Measurements from ENCODE around the gene KCNH2.

KCNH2 gene

DNA sequence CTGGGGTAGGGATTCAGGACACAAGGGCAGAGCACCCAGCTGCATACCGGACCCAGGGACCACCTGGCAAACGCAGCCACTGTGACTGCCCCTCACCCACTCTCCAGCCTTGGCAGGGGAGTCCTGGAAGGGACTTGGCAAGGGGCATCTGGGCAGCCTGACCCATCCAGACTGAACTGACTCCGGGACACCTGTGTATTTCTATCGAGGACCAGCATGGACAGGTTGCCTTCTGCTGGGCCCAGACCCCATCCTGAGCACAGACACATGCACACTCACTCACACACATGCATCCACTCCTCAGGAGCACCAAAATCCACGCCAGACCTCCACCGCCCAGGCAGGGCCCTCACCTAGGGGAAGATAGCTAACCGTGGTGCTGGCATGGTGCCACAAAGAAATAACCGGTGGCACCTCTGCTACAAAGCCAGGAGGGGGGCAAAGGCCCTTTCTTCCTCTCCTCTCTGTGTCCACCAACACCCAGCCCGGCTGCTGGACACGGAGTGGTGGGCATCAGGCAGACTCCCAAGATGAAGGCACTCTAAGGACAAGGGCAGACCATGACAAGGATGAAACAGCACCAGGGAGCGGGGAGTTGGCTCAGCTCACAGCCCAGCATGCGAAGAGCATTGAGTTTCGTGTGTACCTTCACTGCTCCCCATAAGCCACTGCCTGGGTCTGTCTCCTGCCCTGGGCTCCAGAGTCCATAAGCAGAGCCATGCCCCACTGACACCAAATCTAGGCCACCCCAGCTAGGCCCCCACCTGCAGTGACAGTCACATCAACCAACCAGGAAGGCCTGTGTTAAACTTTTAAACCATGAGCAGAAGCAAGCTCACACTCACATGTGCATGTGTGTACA is 35.3 kb downstream of the KCNH2 start:
- Histone ChIP-seq H3K36me3 (ENCODE audit: low read length) (no peaks in the 10 kb centered on the region), H3K9me3 (ENCODE audit: insufficient read depth, low read length) (no peaks in the 10 kb centered on the region), H3K27ac (ENCODE audit: low read depth, low read length) (no peak overlapping the region), H3K4me2 (ENCODE audit: low read depth, low read length, poor library complexity, severe bottlenecking) (no peak overlapping the region), H4K20me1 (ENCODE audit: low read depth, low read length) (no peaks in the 10 kb centered on the region), H2AFZ (ENCODE audit: low read depth, low read length, severe bottlenecking) (no peak overlapping the region), H3K9ac (ENCODE audit: low read length) (no peak overlapping the region), H3K9me2 (replicated peaks; ENCODE audit: insufficient read depth, low read length) (no peaks in the 10 kb centered on the region), H3K4me3 (ENCODE audit: insufficient read depth, low read length, poor library complexity, severe bottlenecking) (no peak overlapping the region), H3K27me3 (ENCODE audit: low read length) (no peaks in the 10 kb centered on the region), H3F3A (ENCODE audit: insufficient read depth) (no peaks in the 10 kb centered on the region), H3K79me2 (ENCODE audit: insufficient read depth, low read length) (no peaks in the 10 kb centered on the region)
- TF ChIP-seq, protein P1, sequence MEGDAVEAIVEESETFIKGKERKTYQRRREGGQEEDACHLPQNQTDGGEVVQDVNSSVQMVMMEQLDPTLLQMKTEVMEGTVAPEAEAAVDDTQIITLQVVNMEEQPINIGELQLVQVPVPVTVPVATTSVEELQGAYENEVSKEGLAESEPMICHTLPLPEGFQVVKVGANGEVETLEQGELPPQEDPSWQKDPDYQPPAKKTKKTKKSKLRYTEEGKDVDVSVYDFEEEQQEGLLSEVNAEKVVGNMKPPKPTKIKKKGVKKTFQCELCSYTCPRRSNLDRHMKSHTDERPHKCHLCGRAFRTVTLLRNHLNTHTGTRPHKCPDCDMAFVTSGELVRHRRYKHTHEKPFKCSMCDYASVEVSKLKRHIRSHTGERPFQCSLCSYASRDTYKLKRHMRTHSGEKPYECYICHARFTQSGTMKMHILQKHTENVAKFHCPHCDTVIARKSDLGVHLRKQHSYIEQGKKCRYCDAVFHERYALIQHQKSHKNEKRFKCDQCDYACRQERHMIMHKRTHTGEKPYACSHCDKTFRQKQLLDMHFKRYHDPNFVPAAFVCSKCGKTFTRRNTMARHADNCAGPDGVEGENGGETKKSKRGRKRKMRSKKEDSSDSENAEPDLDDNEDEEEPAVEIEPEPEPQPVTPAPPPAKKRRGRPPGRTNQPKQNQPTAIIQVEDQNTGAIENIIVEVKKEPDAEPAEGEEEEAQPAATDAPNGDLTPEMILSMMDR (IDR thresholded peaks at IDR 0.05; ENCODE audit: insufficient read depth, low read length, poor library complexity, severe bottlenecking), result no peak
- TF ChIP-seq EZH2phosphoT487 (conservative IDR thresholded peaks at IDR 0.05; ENCODE audit: low read length), result no peak

DNA sequence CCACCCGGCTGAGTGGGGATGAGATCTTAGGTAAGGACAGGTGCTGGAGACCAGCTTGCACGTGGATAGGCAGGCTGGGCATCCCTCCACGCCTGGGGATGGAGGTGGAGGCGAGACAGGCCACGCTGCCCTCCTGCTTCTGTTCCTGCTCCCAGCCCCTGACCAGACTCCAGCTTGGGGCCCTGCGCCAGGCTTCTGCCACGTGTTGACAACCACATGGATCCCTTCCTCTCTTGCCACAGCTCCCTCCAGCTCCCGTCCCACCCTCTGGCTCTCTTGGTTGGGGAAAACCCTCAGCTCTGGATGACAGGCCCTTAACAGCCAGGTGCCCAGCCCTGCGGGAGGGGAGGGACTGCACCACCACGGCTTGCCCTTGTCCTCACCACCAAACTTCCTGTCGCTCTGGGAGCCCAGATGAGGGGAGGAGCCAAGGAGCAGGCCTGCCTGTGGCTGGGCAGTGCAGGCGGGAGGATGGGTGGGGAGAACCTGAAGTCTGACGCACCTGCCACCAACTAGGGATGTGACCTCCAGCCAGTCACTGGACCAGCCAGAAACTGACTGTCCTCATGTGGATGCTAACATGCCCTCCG is 36.0 kb downstream of the KCNH2 start:
- no peaks in the 10 kb centered on the region for H4K20me1 ChIP-seq (ENCODE audit: low read depth, low read length)
- H3K9me3 ChIP-seq (ENCODE audit: insufficient read depth, low read length), result no peaks in the 10 kb centered on the region
- H3F3A ChIP-seq (ENCODE audit: insufficient read depth), result no peaks in the 10 kb centered on the region
- TF ChIP-seq, protein P1 (IDR thresholded peaks at IDR 0.05; ENCODE audit: insufficient read depth, low read length, poor library complexity, severe bottlenecking), result no peak
- no peak for TF ChIP-seq EZH2phosphoT487 (conservative IDR thresholded peaks at IDR 0.05; ENCODE audit: low read length)
- no peak overlapping the region for H2AFZ ChIP-seq (ENCODE audit: low read depth, low read length, severe bottlenecking)
- H3K27me3 ChIP-seq (ENCODE audit: low read length), result no peaks in the 10 kb centered on the region
- no peak overlapping the region for H3K4me3 ChIP-seq (ENCODE audit: insufficient read depth, low read length, poor library complexity, severe bottlenecking)
- H3K9ac ChIP-seq (ENCODE audit: low read length), result no peak overlapping the region
- H3K36me3 ChIP-seq (ENCODE audit: low read length), result no peaks in the 10 kb centered on the region
- H3K4me2 ChIP-seq (ENCODE audit: low read depth, low read length, poor library complexity, severe bottlenecking), result no peak overlapping the region
- H3K79me2 ChIP-seq (ENCODE audit: insufficient read depth, low read length), result no peaks in the 10 kb centered on the region
- no peak overlapping the region for H3K27ac ChIP-seq (ENCODE audit: low read depth, low read length)
- no peaks in the 10 kb centered on the region for H3K9me2 ChIP-seq (replicated peaks; ENCODE audit: insufficient read depth, low read length)

DNA sequence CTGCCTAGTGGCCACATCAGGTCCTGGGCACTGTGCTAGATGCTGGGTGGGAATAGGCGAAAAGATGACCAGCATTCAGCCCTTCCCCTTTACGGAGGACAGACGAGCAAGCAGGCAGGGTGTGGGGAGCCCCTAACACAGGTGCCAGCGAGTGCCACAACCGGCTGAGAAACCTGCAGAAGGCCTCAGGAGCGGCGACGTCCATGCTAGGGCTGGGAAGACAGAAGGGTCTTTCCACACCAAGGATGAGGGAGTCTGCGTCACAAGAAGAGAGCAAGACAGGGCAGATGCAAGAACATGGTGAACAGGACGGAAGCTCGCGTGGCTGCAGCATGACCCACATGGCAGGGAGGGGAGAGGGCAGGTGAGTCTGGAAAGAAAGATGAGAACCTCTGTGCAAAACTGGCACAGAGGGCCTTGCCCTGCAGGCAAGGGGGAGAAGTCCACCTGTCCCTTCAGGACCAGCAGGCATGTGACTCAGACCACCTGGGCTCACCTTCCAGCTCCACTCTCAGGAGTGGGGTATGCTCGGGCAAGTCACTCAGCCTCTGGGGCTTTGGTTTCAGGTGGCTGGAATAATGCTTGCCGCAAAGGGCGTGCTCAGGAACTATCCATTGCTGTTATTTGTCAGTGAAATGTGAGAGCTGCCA is 36.6 kb downstream of the KCNH2 start:
- Histone ChIP-seq H2AFZ (ENCODE audit: low read depth, low read length, severe bottlenecking) (no peak overlapping the region), H3K79me2 (ENCODE audit: insufficient read depth, low read length) (no peaks in the 10 kb centered on the region), H4K20me1 (ENCODE audit: low read depth, low read length) (no peaks in the 10 kb centered on the region), H3K27ac (ENCODE audit: low read depth, low read length) (no peak overlapping the region), H3K9me2 (replicated peaks; ENCODE audit: insufficient read depth, low read length) (no peaks in the 10 kb centered on the region), H3K4me2 (ENCODE audit: low read depth, low read length, poor library complexity, severe bottlenecking) (no peak overlapping the region), H3K27me3 (ENCODE audit: low read length) (no peaks in the 10 kb centered on the region), H3K9ac (ENCODE audit: low read length) (no peak overlapping the region), H3K36me3 (ENCODE audit: low read length) (no peaks in the 10 kb centered on the region), H3F3A (ENCODE audit: insufficient read depth) (no peaks in the 10 kb centered on the region), H3K4me3 (ENCODE audit: insufficient read depth, low read length, poor library complexity, severe bottlenecking) (no peak overlapping the region), H3K9me3 (ENCODE audit: insufficient read depth, low read length) (no peaks in the 10 kb centered on the region)
- TF ChIP-seq, protein P1 (IDR thresholded peaks at IDR 0.05; ENCODE audit: insufficient read depth, low read length, poor library complexity, severe bottlenecking), result no peak
- no peak for TF ChIP-seq EZH2phosphoT487 (conservative IDR thresholded peaks at IDR 0.05; ENCODE audit: low read length)

Measured in SU-DHL-6 (cell line).